NT2/D1 (cell line): ENCODE data around the gene UCMA.
"Not testable (repeated sequence)": the region's sequence is repeated elsewhere in the genome, so short reads cannot be mapped to it uniquely, and the experiment has no call there.

Experiments
- DNase-seq: peaks from one replicate; pipeline ENCODE4 v3.0.0-alpha.2; 2011; ENCODE audit warnings: low read depth, low spot score
- H3K27me3 ChIP-seq: 2 replicates; pipeline ENCODE4 v1.6.0; 2011; ENCODE audit warnings: mild to moderate bottlenecking; ENCODE audit not compliant: insufficient read length, insufficient read depth
- H3K36me3 ChIP-seq: 2 replicates; pipeline ENCODE4 v1.6.1; 2011; ENCODE audit warnings: mild to moderate bottlenecking, low read length, mixed read lengths; ENCODE audit not compliant: insufficient read depth, insufficient read length
- H3K4me1 ChIP-seq: 2 replicates; pipeline ENCODE4 v1.5.1; 2011; ENCODE audit not compliant: insufficient read depth, insufficient read length
- H3K4me3 ChIP-seq: 2 replicates; pipeline ENCODE4 v1.5.1; 2011; ENCODE audit warnings: low read depth; ENCODE audit not compliant: insufficient read length
- H3K9ac ChIP-seq: 2 replicates; pipeline ENCODE4 v1.6.0; 2011; ENCODE audit warnings: low read depth; ENCODE audit not compliant: insufficient read length
- H3K9me3 ChIP-seq: 2 replicates; pipeline ENCODE4 v1.5.1; 2011; ENCODE audit warnings: mild to moderate bottlenecking, low read length; ENCODE audit not compliant: insufficient read depth
- SUZ12 ChIP-seq: IDR thresholded peaks from 2 replicates; pipeline ENCODE4 v1.6.1; 2011; ENCODE audit not compliant: insufficient read length, insufficient read depth; ENCODE audit errors: extremely low read depth
- YY1 ChIP-seq: IDR thresholded peaks from 2 replicates; pipeline ENCODE4 v1.6.1; 2011; ENCODE audit not compliant: insufficient read length, insufficient read depth
- ZNF274 ChIP-seq: IDR thresholded peaks from 2 replicates; pipeline ENCODE4 v1.6.1; 2011; ENCODE audit warnings: mild to moderate bottlenecking, low read depth, low read length

The UCMA gene

GRCh38 chr10:13234172-13234571, at the start of gene UCMA:
Gene UCMA, minus strand, starts transcription at chr10:13234374. Its CDS starts 116 bp downstream, at chr10:13234258.
- Histone ChIP-seq H3K4me1 (peaks cover 4% of the 10 kb centered on the region), H3K36me3 (no peaks in the 10 kb centered on the region), H3K9me3 (no peaks in the 10 kb centered on the region), H3K27me3 (no peaks in the 10 kb centered on the region), H3K4me3 (no peak within 1 kb of the TSS), H3K9ac (no peak within 1 kb of the TSS)
- TF ChIP-seq ZNF274 (no peak), YY1 (no peak), SUZ12 (no peak)
- DNase-seq = no peak

GRCh38 chr10:13282348-13282747, 48.2 kb upstream of the UCMA start:
- H3K4me1 ChIP-seq, H3K36me3 ChIP-seq, H3K4me3 ChIP-seq, DNase-seq, H3K9ac ChIP-seq, H3K9me3 ChIP-seq, H3K27me3 ChIP-seq: not testable (repeated sequence)

GRCh38 chr10:13276749-13277365, 42.7 kb upstream of the UCMA start:
- no peaks in the 10 kb centered on the region for H3K27me3 ChIP-seq
- H3K4me1 ChIP-seq = peaks cover 3% of the 10 kb centered on the region
- DNase-seq = no peak
- TF ChIP-seq ZNF274 = no peak
- TF ChIP-seq SUZ12 = no peak
- no peak for TF ChIP-seq YY1
- H3K36me3 ChIP-seq = no peaks in the 10 kb centered on the region
- H3K4me3 ChIP-seq = no peak overlapping the region
- no peaks in the 10 kb centered on the region for H3K9me3 ChIP-seq
- H3K9ac ChIP-seq = no peak overlapping the region

GRCh38 chr10:13276146-13276545, 42.0 kb upstream of the UCMA start:
- H3K9me3 ChIP-seq, H3K4me3 ChIP-seq, DNase-seq, H3K27me3 ChIP-seq, H3K9ac ChIP-seq, H3K36me3 ChIP-seq: not testable (repeated sequence)
- peaks cover 11% of the 10 kb centered on the region for H3K4me1 ChIP-seq

- Histone ChIP-seq H3K9me3 (no peaks in the 10 kb centered on the region), H3K9ac (peak overlapping the region; percentile 4), H3K4me3 (no peak overlapping the region), H3K27me3 (no peaks in the 10 kb centered on the region), H3K36me3 (no peaks in the 10 kb centered on the region), H3K4me1 (peaks cover 11% of the 10 kb centered on the region)
- no peak for TF ChIP-seq ZNF274
- no peak for TF ChIP-seq SUZ12
- TF ChIP-seq YY1 = no peak
- DNase-seq = no peak
Observed at GRCh38 chr10:13272164-13272571, 38.0 kb upstream of the UCMA start.

- no peaks in the 10 kb centered on the region for H3K9me3 ChIP-seq
- H3K9ac ChIP-seq = peak overlapping the region; percentile 4
- H3K4me1 ChIP-seq = peaks cover 11% of the 10 kb centered on the region
- no peaks in the 10 kb centered on the region for H3K27me3 ChIP-seq
- DNase-seq = peak; percentile 35
- no peaks in the 10 kb centered on the region for H3K36me3 ChIP-seq
- H3K4me3 ChIP-seq = no peak overlapping the region
- TF ChIP-seq SUZ12 (no peak), ZNF274 (no peak), YY1 (no peak)
Observed at GRCh38 chr10:13271552-13272163, 37.5 kb upstream of the UCMA start.

- no peaks in the 10 kb centered on the region for H3K36me3 ChIP-seq
- TF ChIP-seq SUZ12 (no peak), YY1 (no peak), ZNF274 (no peak)
- no peaks in the 10 kb centered on the region for H3K27me3 ChIP-seq
- no peak overlapping the region for H3K9ac ChIP-seq
- H3K9me3 ChIP-seq = no peaks in the 10 kb centered on the region
- H3K4me1 ChIP-seq = peaks cover 11% of the 10 kb centered on the region
- no peak for DNase-seq
- H3K4me3 ChIP-seq = no peak overlapping the region
Observed at GRCh38 chr10:13270877-13271551, 36.8 kb upstream of the UCMA start.
